GM20431 (cell line): ENCODE data around the gene MRPS2.

Experiments used
- in situ Hi-C: fragments of 300-500 bp; cut with MseI, MboI; formaldehyde crosslinking; loops from one replicate; pipeline ENCODE4 v1.15.0; 2020; ENCODE audit warnings: low sequenced_read_pairs; ENCODE audit not compliant: unreplicated experiment

MRPS2 gene

DNA sequence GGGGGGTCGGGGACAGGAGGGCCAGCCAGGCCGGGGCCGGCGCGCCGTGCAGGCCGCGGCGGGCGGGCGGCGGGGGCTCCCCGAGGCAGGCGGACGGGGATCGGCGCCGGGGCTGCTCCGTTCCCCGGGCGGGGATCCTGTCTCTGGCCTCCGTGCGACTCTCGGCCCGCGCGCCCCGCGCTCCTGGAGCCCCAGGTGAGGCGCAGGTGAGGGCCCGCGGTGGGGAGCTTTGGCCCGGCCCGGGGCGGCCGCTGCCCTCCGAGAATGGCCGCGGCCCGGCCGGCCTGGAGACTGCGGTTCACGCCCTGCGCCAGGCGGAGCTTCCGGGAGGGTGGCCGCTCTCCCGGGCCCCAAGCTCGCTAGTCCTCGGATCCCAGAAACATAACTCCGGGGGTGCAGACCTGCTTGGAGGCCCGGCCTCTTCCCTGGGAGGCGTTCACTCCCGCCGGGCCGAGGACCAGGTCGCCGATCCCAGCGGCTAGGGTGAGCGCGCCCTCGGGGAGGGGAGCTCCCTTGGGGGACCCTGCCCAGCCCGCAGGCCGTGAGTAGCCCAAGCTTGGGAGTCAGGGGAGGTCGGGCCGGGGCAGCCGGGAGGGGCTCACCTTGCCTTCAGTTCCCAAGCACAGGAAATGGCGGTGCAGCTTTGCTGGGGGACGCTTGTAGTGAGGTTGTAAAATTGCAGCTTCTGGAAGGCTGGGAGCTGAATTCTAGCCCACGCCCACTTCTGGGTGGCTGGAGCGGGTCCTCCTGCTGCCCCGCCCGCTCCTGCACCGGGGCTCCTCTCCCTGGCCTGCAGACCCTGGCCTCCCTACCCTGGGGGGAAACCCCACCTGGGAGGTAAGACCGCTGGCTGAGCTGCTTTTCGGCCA, 20.2 kb upstream of the MRPS2 start:
- in situ Hi-C loops, result no loop called here

DNA sequence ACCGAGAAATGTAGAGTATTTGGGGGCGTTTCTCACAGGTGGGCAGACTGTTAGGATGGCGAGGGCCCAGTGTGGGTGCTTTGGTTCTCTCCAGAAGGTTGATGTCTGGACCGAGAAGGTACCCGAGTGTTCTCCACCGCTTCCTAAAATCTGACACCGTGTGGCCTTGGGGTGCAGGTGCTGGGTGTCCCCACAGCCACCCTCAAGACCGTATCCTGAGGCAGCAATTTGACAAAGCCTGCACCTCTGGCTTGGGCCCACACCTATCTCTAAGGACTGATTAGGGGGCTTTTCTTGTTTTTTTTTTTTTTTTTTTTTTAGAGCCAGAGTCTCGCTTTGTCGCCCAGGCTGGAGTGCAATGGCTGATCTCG, 19.6 kb upstream of the MRPS2 start:
- in situ Hi-C loops, result no loop called here

DNA sequence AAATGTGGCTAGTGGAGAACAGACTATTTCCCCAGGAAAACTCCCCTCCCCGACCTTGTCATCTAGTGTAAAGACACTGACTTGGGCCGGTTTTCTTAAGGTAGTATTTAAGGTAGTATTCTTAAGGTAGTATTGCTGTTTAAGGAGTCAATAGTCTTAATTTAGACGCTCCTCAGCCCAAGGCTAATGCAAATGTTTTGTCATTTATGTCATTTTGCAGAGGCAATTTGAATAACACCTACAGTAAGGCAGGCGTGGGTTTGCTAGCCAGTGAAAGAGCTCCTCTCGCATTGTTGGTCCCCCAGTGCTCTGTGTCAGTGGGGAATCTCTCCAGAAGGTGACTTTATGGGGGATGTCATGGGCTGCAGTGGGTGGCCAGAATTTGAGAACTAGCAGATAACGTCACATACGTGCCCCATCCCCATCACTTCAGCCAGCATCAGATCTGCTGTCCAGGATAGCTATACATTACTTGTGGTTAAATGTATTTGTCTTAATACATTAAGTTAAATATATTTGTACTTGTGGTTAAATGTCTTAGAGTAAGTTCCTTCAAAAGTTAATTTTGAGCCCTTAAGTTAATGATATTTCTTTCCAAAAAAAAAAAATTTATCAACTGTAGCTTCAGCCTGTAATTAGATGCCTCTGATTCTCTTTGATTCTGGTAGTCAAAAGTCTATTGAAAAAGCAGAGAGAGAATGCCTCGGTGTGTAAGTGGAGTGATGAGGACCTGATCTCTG, 18.3 kb upstream of the MRPS2 start:
- in situ Hi-C loops, result no loop called here

DNA sequence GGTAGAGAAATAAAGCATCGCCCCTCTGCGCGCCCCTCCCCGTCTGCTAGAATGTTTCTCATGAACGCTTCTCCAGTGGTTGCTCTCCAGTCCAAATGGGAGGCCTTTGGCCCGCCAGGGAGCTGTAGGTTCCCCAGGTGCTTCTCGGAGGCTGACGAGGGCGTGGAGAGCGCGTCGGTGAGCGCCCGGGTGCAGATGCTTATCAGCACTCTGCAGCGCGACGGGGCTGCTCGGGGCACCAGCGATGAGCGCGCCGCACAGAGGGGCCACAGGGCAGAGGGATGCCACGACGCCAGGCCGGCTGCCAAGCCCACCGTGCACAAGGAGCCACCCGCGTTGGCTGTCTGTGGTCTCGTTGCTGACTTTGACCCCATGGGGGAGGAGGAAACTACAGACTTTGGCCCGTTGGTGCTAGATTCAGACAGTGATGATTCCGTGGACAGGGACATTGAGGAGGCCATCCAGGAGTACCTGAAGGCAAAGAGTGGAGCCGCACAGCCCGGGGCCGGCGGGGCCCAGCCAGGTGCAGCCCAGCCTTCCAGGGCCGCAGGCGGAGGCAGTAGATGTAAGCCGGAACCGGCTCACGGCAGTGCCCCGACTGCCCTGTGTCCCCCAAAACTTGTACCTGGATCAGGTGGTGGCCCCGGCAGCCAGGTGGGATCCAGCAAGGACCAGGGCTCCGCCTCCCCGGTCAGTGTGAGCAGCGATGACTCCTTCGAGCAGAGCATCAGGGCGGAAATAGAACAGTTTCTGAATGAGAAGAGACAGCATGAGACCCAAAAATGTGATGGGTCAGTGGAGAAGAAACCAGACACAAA, 15.8 kb upstream of the MRPS2 start:
- in situ Hi-C loops, result no loop called here

DNA sequence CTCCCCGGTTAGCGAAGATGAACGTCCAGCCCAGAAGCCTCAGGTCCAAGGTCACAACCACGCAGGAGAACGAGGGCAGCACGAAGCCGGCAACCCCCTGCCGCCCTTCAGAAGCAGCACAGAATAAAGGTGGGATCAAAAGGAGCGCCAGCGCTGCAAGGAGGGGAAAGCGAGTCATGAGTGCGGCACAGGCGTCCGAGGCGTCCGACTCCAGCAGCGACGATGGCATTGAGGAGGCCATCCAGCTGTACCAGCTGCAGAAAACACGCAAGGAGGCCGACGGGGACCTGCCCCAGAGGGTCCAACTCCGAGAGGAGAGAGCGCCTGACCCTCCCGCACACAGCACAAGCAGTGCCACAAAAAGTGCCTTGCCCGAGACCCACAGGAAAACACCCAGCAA, 15.1 kb upstream of the MRPS2 start:
- in situ Hi-C loops, result no loop called here

- in situ Hi-C loops, result no loop called here
Observed at GRCh38 chr9:135485832-135486231, 14.7 kb upstream of the MRPS2 start.

DNA sequence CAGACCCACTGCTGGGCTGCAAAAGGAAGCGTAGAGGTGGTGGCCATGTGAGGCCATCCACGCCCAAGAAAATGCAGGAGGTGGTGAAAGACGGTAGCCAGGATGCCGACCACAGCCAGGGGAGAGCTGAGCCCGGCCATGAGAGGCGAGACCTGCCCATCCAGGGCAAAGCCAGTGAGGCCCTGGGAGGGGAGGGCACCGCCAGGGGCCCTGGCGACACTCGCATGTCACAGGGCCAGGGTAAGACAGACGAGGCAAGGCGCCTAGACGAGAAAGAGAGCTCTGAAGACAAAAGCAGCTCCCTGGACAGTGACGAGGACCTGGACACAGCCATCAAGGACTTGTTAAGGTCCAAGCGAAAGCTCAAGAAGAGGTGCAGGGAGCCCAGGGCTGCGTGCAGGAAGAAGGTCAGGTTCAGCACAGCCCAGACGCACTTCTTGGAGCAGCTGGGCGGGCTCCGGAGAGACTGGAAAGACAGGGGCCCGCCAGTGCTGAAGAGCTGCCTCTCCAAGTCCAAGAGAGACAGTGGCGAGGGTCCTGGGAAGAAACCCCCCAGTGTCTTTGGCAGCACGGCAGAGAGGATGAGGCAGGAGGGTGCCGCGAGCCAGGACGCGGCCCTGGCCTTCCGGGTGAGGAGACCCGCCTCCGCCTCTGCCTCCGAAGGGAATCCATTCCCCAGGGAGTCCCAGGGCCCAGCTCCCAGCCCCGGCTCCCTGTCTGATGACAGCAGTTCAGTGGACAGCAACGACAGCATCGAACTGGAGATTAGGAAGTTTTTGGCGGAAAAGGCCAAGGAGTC, 14.0 kb upstream of the MRPS2 start:
- in situ Hi-C loops, result no loop called here

DNA sequence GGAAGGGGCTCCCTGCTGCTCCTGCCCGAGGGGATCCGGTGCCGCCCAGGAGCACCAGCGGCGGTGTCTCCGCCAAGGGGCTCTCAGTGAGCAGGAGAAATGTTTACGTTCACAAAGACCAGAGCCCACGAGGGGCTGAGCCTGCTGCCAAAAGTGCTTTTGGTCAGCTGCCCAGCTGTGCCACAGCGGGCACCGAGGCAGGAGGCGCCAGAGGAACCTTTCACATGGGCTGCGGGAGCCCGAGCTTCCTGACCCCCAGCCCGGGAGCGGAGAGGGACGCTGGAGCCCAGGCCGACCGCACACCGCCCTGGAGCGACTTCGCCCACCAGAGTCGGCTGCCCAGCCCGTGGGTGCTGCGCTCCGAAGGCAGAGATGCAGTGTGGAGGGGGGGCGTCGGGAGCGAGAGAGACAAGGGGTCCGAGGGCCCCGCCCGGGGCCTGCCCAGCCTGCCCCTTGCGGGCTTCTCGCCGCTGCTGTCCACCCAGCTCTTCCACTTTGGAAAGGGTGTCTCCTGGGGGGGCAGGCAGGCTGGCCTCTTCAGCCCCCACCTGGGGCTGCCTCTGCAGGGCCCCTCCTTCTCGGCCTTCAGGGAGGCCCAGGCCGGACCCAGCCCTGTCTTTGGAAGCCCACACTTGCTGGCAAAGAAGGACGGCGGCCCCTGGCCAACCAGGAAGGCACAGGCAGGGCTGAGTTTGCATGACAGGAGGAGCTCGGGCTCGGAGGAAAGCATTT, 13.0 kb upstream of the MRPS2 start:
- in situ Hi-C loops, result no loop called here

GRCh38 chr9:135488013-135488330, 12.5 kb upstream of the MRPS2 start:
- in situ Hi-C loops, result no loop called here

- in situ Hi-C loops, result no loop called here
Observed at GRCh38 chr9:135488527-135488926, 12.0 kb upstream of the MRPS2 start.

- in situ Hi-C loops, result no loop called here
Observed at GRCh38 chr9:135489188-135489906, 11.1 kb upstream of the MRPS2 start.

DNA sequence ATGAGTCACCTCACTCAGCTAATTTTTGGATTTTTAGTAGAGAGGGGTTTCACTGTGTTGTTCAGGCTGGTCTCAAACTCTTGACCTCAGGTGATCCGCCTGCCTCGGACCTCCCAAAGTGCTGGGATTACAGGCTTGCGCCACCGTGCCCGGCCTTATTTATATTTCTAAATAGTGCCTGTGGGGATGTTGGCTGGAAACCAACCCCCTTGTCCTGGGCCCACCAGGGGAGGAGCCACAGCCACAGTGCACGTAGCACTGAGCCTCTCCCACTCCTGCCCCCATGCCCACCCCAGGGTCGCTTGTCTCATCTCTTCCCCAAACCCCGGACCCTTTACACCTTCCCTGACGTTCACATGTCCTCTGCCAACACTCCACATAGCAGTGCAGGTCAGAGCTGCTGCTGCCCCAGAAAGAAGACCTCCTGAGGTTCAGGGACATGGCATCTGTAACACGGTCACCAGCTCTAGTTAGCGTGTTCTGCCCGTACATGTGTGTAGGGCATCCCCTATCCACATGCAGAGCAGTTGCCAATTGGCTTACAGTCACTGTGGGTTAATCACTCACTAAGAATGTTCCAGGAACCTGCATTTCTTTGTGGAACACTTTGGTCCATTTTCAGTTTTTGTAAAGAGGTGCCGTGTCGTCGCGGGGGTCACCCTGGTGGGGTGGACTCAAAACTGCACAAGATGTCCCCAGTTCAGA, 10.2 kb upstream of the MRPS2 start:
- in situ Hi-C loops, result no loop called here

- in situ Hi-C loops, result no loop called here
Observed at GRCh38 chr9:135490980-135491464, 9.5 kb upstream of the MRPS2 start.

DNA sequence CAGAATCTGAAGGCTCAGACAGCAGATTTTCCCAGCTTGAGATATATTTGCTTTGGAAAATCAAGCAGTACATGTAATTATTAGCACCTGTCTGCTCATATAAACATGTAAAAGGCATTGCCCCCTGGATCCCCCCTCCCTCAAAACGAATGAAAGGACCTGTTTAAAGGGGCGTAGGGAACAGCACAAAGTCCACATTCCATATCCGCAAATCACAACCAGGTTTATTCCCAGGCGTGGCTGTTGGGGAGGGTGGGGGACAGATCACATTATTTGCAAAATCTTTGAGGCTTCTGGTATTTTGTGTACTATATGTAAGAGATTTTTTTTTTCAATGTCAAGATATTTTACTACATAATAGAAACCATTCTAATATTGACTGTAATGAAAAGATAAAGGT, 8.7 kb upstream of the MRPS2 start:
- in situ Hi-C loops, result no loop called here

DNA sequence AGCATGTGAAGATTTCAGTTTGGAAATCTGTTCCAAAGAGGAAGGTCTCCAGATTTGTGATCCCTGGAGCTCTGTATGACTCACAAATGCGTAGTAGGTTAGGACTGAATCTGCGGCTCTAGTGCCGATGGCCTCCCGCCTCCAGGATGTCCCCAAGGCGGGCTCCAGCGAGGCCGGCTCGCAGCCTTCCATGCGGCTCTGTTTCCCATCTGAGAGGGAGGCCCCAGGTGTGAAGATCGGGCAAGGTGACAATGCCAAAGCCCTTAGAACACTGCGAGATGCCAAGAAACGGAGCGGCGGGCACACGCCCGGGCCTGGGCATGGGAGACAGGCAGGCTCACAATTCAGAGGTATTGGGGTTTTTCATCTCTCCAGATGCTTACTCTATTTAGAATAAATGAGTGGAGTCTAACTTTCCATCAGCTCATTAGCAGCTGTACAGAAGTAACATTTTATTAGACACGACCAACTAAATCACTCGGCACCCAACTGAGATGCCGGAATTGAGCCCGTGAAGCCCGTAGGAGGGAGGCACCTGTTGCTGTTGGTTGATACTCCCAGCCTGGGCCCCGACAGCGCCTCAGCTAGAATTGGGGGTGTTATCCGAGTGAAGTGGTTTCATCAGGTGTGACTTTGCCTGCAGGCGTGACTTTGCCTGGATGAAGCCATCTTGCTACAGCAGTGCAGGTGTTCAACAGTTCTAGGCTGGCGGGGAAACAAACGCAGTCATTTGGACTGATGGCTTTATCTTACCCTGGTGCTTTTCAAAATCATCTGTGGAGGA, 7.4 kb upstream of the MRPS2 start:
- in situ Hi-C loops, result no loop called here

DNA sequence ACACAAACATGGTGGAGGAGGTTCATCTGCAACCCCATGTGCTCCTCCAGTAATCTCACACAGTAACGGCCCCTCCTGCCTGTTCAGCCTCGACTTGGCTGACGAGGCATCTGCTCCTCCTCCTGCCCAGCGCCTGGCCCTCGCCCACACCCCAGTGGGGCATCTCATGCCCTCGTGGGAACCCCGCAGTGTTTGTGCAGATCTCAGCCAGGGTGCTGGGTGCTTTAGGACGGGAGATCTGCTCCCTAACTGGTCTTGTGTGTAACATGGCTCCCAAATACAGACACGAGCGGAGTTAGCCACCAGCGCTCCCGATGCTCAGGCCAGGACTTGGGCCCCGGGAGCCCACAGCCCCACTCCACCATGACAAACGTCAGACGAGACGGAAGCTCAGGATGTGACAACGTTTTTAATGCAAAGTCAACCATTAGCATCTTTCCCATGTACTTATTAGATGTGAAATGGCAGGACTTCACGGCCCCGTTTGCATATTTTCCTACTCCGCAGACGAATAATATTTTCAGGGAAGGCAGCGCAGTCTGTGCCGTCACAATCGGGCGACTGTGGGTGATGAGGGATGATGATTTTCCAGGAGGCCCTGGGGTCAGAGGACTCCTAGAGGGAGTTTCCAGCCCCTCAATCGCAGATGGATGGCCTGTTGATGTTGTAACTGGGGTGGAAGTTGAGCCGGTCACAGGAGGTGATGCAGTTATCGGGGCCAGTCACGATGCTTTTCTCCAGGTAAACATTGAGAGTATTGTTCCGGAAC, 5.5 kb upstream of the MRPS2 start:
- in situ Hi-C loops, result no loop called here
